IPS-15b (cell line): ENCODE results near the gene CFAP58.

Experiments
- H3K27me3 ChIP-seq: one replicate; pipeline ENCODE4 v1.6.1; 2013; ENCODE audit warnings: low read length; ENCODE audit not compliant: control insufficient read depth, insufficient read depth
- H3K36me3 ChIP-seq: one replicate; pipeline ENCODE4 v1.6.1; 2013; ENCODE audit warnings: low read length; ENCODE audit not compliant: control insufficient read depth, insufficient read depth
- H3K4me1 ChIP-seq: one replicate; pipeline ENCODE4 v1.6.1; 2013; ENCODE audit warnings: mild to moderate bottlenecking, low read length; ENCODE audit not compliant: control insufficient read depth, insufficient read depth
- H3K4me3 ChIP-seq: one replicate; pipeline ENCODE4 v1.5.1; 2013; ENCODE audit warnings: low read depth, low read length
- H3K9ac ChIP-seq: one replicate; pipeline ENCODE4 v1.6.1; 2013; ENCODE audit warnings: low read depth, mild to moderate bottlenecking, low read length
- H3K9me3 ChIP-seq: one replicate; pipeline ENCODE4 v1.6.1; 2013; ENCODE audit warnings: mild to moderate bottlenecking, low read length; ENCODE audit not compliant: control insufficient read depth, insufficient read depth

Gene CFAP58

DNA sequence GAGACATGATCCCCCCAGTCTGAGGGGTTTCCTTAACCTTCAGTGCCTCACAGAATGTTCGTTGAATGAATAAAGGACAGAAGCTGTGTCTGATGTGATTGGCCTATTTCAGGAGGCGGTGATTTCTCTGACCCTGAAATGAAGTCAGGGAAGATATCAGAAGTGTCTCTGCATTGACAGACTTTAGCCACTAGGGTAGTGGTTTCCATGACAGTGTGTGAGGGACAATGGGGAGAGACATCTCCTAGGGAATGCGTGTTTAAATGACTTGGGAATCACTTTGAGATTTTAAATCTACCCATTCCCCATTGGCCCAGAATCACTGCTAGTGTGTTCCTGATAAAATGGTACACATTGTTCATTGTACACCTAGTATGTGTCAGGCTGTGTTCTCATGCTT lies 132.0 kb downstream of the CFAP58 start:
- no peaks in the 10 kb centered on the region for H3K9me3 ChIP-seq
- H3K27me3 ChIP-seq, result no peaks in the 10 kb centered on the region
- no peak overlapping the region for H3K4me3 ChIP-seq
- no peak overlapping the region for H3K9ac ChIP-seq
- H3K36me3 ChIP-seq, result no peaks in the 10 kb centered on the region
- peaks cover 2% of the 10 kb centered on the region for H3K4me1 ChIP-seq

- H3K36me3 ChIP-seq, result no peaks in the 10 kb centered on the region
- H3K4me1 ChIP-seq, result peaks cover 2% of the 10 kb centered on the region
- H3K9me3 ChIP-seq, result no peaks in the 10 kb centered on the region
- no peaks in the 10 kb centered on the region for H3K27me3 ChIP-seq
- H3K4me3 ChIP-seq, result no peak overlapping the region
- no peak overlapping the region for H3K9ac ChIP-seq
These were observed 133.2 kb downstream of the CFAP58 start for GRCh38 chr10:104486803-104487202.

DNA sequence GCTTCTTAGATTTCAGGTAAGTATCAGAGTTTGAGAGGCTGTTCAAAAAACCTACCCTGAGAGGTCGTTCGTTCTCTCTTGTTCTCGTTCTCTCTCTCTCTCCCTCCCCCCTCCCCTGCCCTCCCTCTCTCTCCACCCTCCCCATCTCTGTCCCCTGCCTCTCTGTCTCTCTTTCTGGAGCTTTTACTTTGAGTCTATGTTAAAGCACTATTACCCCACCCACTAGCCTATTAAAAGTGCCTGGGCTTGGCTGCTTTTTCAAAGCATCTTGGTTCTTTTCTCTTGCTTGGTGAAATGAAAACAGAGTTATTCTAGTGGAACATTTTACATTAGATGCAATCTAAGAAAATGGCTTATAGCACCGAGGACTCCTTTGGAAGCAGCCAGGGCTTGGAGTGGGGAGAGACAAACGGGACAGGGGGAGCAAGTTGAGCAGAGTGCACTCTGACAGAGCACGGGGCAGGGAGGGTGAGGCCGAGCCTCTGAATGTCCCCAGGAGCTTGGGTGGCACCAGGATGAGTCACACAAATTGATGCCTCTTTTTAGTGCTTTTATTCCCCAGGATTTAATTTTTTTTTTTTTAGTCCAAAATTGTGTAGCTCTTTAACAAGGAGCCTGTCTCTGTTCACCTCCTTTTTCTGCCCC lies 134.3 kb downstream of the CFAP58 start:
- peaks cover 2% of the 10 kb centered on the region for H3K4me1 ChIP-seq
- H3K36me3 ChIP-seq, result no peaks in the 10 kb centered on the region
- no peaks in the 10 kb centered on the region for H3K9me3 ChIP-seq
- H3K4me3 ChIP-seq, result no peak overlapping the region
- no peak overlapping the region for H3K9ac ChIP-seq
- no peaks in the 10 kb centered on the region for H3K27me3 ChIP-seq

DNA sequence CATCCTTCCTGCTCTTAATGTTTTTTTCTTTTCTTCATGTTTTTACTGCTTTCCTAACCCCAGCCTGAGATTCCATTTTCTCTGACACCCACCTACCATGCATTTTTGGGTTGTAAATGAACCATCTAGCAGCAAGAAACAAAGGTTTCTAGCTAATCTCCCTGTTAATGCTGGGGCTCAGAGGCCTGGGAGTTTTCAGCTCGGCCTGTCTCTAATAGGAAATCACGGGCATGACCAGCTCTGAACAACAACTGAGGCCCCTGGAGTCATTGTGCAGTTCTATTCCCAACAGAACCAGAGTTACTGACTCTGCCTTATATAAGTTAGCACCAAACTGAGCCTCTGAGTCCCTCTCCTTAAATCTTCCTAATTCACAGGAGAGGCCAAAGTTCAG lies 134.8 kb downstream of the CFAP58 start:
- H3K4me1 ChIP-seq, result peaks cover 2% of the 10 kb centered on the region
- no peaks in the 10 kb centered on the region for H3K36me3 ChIP-seq
- no peak overlapping the region for H3K9ac ChIP-seq
- H3K9me3 ChIP-seq, result no peaks in the 10 kb centered on the region
- H3K4me3 ChIP-seq, result no peak overlapping the region
- no peaks in the 10 kb centered on the region for H3K27me3 ChIP-seq

- no peaks in the 10 kb centered on the region for H3K36me3 ChIP-seq
- peaks cover 2% of the 10 kb centered on the region for H3K4me1 ChIP-seq
- no peak overlapping the region for H3K4me3 ChIP-seq
- H3K27me3 ChIP-seq, result no peaks in the 10 kb centered on the region
- H3K9ac ChIP-seq, result no peak overlapping the region
- no peaks in the 10 kb centered on the region for H3K9me3 ChIP-seq
These were observed 138.8 kb downstream of the CFAP58 start for GRCh38 chr10:104492329-104492940.

- no peak overlapping the region for H3K9ac ChIP-seq
- peaks cover 8% of the 10 kb centered on the region for H3K4me1 ChIP-seq
- H3K4me3 ChIP-seq, result no peak overlapping the region
- H3K27me3 ChIP-seq, result no peaks in the 10 kb centered on the region
- no peaks in the 10 kb centered on the region for H3K9me3 ChIP-seq
- no peaks in the 10 kb centered on the region for H3K36me3 ChIP-seq
These were observed 144.9 kb downstream of the CFAP58 start for GRCh38 chr10:104498347-104499081.

- Histone ChIP-seq H3K4me3 (no peak overlapping the region), H3K4me1 (peaks cover 8% of the 10 kb centered on the region), H3K9ac (no peak overlapping the region), H3K27me3 (no peaks in the 10 kb centered on the region), H3K36me3 (no peaks in the 10 kb centered on the region), H3K9me3 (no peaks in the 10 kb centered on the region)
These were observed 147.8 kb downstream of the CFAP58 start for GRCh38 chr10:104501449-104501848.

DNA sequence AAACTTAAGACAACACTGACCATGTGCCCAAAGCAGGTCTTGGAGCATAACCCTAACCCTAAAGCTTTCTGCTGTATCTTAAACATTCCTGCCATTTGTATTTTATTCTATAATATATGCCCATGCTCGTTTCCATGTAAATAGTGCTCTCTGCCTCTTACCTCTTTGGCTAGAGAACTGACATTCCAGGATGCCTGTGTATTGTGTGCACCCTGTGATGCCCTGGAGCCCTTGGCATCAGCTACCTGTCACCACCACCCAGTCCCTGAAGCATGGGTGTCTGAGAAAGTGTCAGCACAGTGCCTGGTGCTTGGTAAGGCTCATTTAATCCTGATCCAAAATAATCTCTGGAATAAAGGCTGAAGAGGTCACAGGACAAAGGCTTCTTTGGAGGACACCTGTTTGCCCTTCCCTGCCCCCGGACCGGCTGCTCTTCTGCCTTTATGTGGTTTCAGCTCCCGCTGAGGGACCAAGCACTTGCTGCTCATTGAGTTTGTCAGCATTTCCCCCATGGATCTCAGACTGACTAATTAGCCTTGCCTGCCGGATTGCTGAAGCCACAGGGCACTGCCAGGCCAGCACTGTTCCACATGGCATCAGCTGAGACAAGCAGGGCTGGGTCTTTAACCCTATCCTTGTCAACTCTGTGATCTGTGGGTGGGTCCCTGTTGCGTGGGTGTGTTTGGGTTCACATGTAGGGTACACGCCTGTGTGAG lies 148.4 kb downstream of the CFAP58 start:
- no peak overlapping the region for H3K9ac ChIP-seq
- H3K9me3 ChIP-seq, result no peaks in the 10 kb centered on the region
- no peaks in the 10 kb centered on the region for H3K36me3 ChIP-seq
- H3K27me3 ChIP-seq, result no peaks in the 10 kb centered on the region
- H3K4me1 ChIP-seq, result peaks cover 8% of the 10 kb centered on the region
- H3K4me3 ChIP-seq, result no peak overlapping the region

- Histone ChIP-seq H3K4me1 (peaks cover 8% of the 10 kb centered on the region), H3K4me3 (no peak overlapping the region), H3K36me3 (no peaks in the 10 kb centered on the region), H3K27me3 (no peaks in the 10 kb centered on the region), H3K9ac (no peak overlapping the region), H3K9me3 (no peaks in the 10 kb centered on the region)
These were observed 149.3 kb downstream of the CFAP58 start for GRCh38 chr10:104502907-104503306.
